ENCODE measurements around the gene MAGI3. TPM values are rescaled to one million over a fixed set of nuclear protein-coding genes. Genes with fewer than 3 reads are reported as not detected.
"Not testable (repeated sequence)": the region's sequence is repeated elsewhere in the genome, so short reads cannot be mapped to it uniquely, and the experiment has no call there.

The MAGI3 gene
- total and polyA plus RNA-seq, 4 experiments from 2014 or later = 3.5 to 6.7 (median 5.5) TPM

- H3K27ac Mint-ChIP-seq = no peak overlapping the region
- intact Hi-C loops (cut with micrococcal nuclease) = loop anchor here (10.0 kb wide), 1 partner anchor 252 kb away; no protein-coding TSS in a partner anchor
- peaks cover 2 to 4% of the 10 kb centered on the region in 2 donors for H3K27me3 Mint-ChIP-seq
- no peaks in the 10 kb centered on the region for H3K27me3 ChIP-seq (ENCODE audit: insufficient read depth, low read length)
- ChIA-PET CTCF (ENCODE audit: partially characterized antibody) (no interaction called here), POLR2A (ENCODE audit: partially characterized antibody) (interaction anchor here (1.1 kb wide), 1 partner anchor 17 kb away, joined by 3 read pairs; no protein-coding TSS in a partner anchor)
- peaks cover 13% of the 10 kb centered on the region for H3K4me1 ChIP-seq (ENCODE audit: insufficient read depth, low read length)
- no peak overlapping the region for H3K27ac ChIP-seq (ENCODE audit: low read depth, low read length)
- no peaks in the 10 kb centered on the region for H3K9me3 Mint-ChIP-seq
- no peak for DNase-seq
- H3K4me1 Mint-ChIP-seq = peaks cover 6 to 16% (median 12%) of the 10 kb centered on the region in 4 donors
- H3K9me3 ChIP-seq (ENCODE audit: control insufficient read depth in 1 of 2, low read length in 2 of 2) = no peaks in the 10 kb centered on the region
- H3K36me3 ChIP-seq (ENCODE audit: insufficient read depth, low read length) = no peaks in the 10 kb centered on the region
- no peak overlapping the region for H3K4me3 Mint-ChIP-seq
- peaks cover 0 to 1% of the 10 kb centered on the region in 2 donors for H3K36me3 Mint-ChIP-seq
- H3K4me3 ChIP-seq (ENCODE audit: low read length in 2 of 2) = no peak overlapping the region
These were observed 6.3 kb downstream of the MAGI3 start for GRCh38 chr1:113396585-113396984.

GRCh38 chr1:113399062-113399583 is 8.8 kb downstream of the MAGI3 start:
- no peaks in the 10 kb centered on the region for H3K36me3 ChIP-seq (ENCODE audit: insufficient read depth, low read length)
- POLR2A ChIA-PET (ENCODE audit: partially characterized antibody) = no interaction called here
- H3K9me3 ChIP-seq (ENCODE audit: control insufficient read depth in 1 of 2, low read length in 2 of 2) = no peaks in the 10 kb centered on the region
- Mint-ChIP-seq H3K27ac (no peak overlapping the region), H3K36me3 (no peaks in the 10 kb centered on the region), H3K4me1 (peaks cover 0 to 5% (median 3%) of the 10 kb centered on the region in 4 donors), H3K4me3 (no peak overlapping the region), H3K9me3 (no peaks in the 10 kb centered on the region), H3K27me3 (peaks cover 2 to 4% of the 10 kb centered on the region in 2 donors)
- no peaks in the 10 kb centered on the region for H3K4me1 ChIP-seq (ENCODE audit: insufficient read depth, low read length)
- H3K27ac ChIP-seq (ENCODE audit: low read depth, low read length) = no peak overlapping the region
- no peak overlapping the region for H3K4me3 ChIP-seq (ENCODE audit: low read length in 2 of 2)
- CTCF ChIA-PET (ENCODE audit: partially characterized antibody) = interaction anchor here (0.6 to 1.0 kb wide), 2 partner anchors 9 to 507 kb away, joined by 3 to 4 read pairs; partner anchors contain the start of gene MAGI3
- DNase-seq = no peak
- H3K27me3 ChIP-seq (ENCODE audit: insufficient read depth, low read length) = no peaks in the 10 kb centered on the region
- intact Hi-C loops (cut with micrococcal nuclease) = loop anchor here (10.0 kb wide), 1 partner anchor 254 kb away; no protein-coding TSS in a partner anchor

GRCh38 chr1:113401067-113401466 is 10.8 kb downstream of the MAGI3 start:
- Histone ChIP-seq H3K27ac (ENCODE audit: low read depth, low read length) (no peak overlapping the region), H3K4me3 (ENCODE audit: low read length in 2 of 2) (no peak overlapping the region), H3K36me3 (ENCODE audit: insufficient read depth, low read length) (no peaks in the 10 kb centered on the region), H3K27me3 (ENCODE audit: insufficient read depth, low read length) (no peaks in the 10 kb centered on the region), H3K9me3 (ENCODE audit: control insufficient read depth in 1 of 2, low read length in 2 of 2) (no peaks in the 10 kb centered on the region), H3K4me1 (ENCODE audit: insufficient read depth, low read length) (no peaks in the 10 kb centered on the region)
- H3K27ac Mint-ChIP-seq = no peak overlapping the region
- ChIA-PET CTCF (ENCODE audit: partially characterized antibody) (no interaction called here), POLR2A (ENCODE audit: partially characterized antibody) (interaction anchor here (1.0 kb wide), 1 partner anchor 15 kb away, joined by 4 read pairs; no protein-coding TSS in a partner anchor)
- H3K36me3 Mint-ChIP-seq = no peaks in the 10 kb centered on the region
- no peaks in the 10 kb centered on the region for H3K9me3 Mint-ChIP-seq
- intact Hi-C loops (cut with micrococcal nuclease) = no loop called here
- no peak overlapping the region for H3K4me3 Mint-ChIP-seq
- DNase-seq = no peak
- peaks cover 0 to 9% (median 3%) of the 10 kb centered on the region in 4 donors for H3K4me1 Mint-ChIP-seq
- peaks cover 2% of the 10 kb centered on the region in 2 donors for H3K27me3 Mint-ChIP-seq

- H3K4me3 ChIP-seq (ENCODE audit: low read length in 2 of 2) = no peak overlapping the region
- no peak for DNase-seq
- no peak overlapping the region for H3K27ac ChIP-seq (ENCODE audit: low read depth, low read length)
- no peaks in the 10 kb centered on the region for H3K27me3 ChIP-seq (ENCODE audit: insufficient read depth, low read length)
- POLR2A ChIA-PET (ENCODE audit: partially characterized antibody) = no interaction called here
- H3K4me1 Mint-ChIP-seq = peaks cover 0 to 9% (median 3%) of the 10 kb centered on the region in 4 donors
- H3K36me3 Mint-ChIP-seq = no peaks in the 10 kb centered on the region
- intact Hi-C loops (cut with micrococcal nuclease) = no loop called here
- H3K9me3 Mint-ChIP-seq = no peaks in the 10 kb centered on the region
- no peaks in the 10 kb centered on the region for H3K4me1 ChIP-seq (ENCODE audit: insufficient read depth, low read length)
- no peaks in the 10 kb centered on the region for H3K36me3 ChIP-seq (ENCODE audit: insufficient read depth, low read length)
- peaks cover 2% of the 10 kb centered on the region in 2 donors for H3K27me3 Mint-ChIP-seq
- H3K27ac Mint-ChIP-seq = no peak overlapping the region
- CTCF ChIA-PET (ENCODE audit: partially characterized antibody) = no interaction called here
- no peak overlapping the region for H3K4me3 Mint-ChIP-seq
- no peaks in the 10 kb centered on the region for H3K9me3 ChIP-seq (ENCODE audit: control insufficient read depth in 1 of 2, low read length in 2 of 2)
These were observed 11.4 kb downstream of the MAGI3 start for GRCh38 chr1:113401728-113402127.

DNA sequence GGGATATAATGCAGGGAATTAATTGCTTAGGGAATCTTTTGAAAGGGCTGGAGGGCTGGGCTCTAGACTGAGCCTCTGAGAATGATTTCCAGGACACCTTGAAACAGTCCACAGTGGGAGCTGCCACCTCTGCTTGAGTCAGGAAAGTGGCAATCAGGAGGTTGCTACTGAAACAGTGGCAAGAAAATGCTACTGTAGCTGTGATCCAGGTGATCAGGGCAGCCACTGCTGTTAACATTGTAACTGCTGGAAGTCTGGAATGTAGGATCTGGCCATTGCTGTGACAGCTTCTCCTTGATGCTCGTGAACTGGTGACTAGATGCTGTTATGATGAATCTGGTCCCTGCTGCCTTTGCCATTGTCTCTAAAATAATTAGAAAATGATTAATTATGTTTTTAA is 12.8 kb downstream of the MAGI3 start:
- no peaks in the 10 kb centered on the region for H3K36me3 Mint-ChIP-seq
- H3K9me3 Mint-ChIP-seq = peaks cover 0 to 2% (median 0%) of the 10 kb centered on the region in 8 donors
- peaks cover 0 to 14% (median 5%) of the 10 kb centered on the region in 4 donors for H3K4me1 Mint-ChIP-seq
- Histone ChIP-seq H3K27me3 (ENCODE audit: insufficient read depth, low read length) (no peaks in the 10 kb centered on the region), H3K27ac (ENCODE audit: low read depth, low read length) (no peak overlapping the region), H3K36me3 (ENCODE audit: insufficient read depth, low read length) (no peaks in the 10 kb centered on the region), H3K4me3 (ENCODE audit: low read length in 2 of 2) (no peak overlapping the region), H3K4me1 (ENCODE audit: insufficient read depth, low read length) (no peaks in the 10 kb centered on the region), H3K9me3 (ENCODE audit: control insufficient read depth in 1 of 2, low read length in 2 of 2) (no peaks in the 10 kb centered on the region)
- intact Hi-C loops (cut with micrococcal nuclease) = no loop called here
- ChIA-PET CTCF (ENCODE audit: partially characterized antibody) (interaction anchor here (1.5 kb wide), 1 partner anchor 11 kb away, joined by 4 read pairs; no protein-coding TSS in a partner anchor), POLR2A (ENCODE audit: partially characterized antibody) (no interaction called here)
- H3K27me3 Mint-ChIP-seq = peaks cover 0 to 2% of the 10 kb centered on the region in 2 donors
- no peak overlapping the region for H3K4me3 Mint-ChIP-seq
- no peak overlapping the region for H3K27ac Mint-ChIP-seq
- no peak for DNase-seq

GRCh38 chr1:113405573-113405972 is 15.3 kb downstream of the MAGI3 start:
- Mint-ChIP-seq H3K4me3 (no peak overlapping the region), H3K36me3 (no peaks in the 10 kb centered on the region), H3K9me3 (peaks cover 0 to 2% (median 0%) of the 10 kb centered on the region in 8 donors), H3K27ac (no peak overlapping the region), H3K4me1 (peaks cover 0 to 16% (median 10%) of the 10 kb centered on the region in 4 donors), H3K27me3 (no peaks in the 10 kb centered on the region)
- Histone ChIP-seq H3K4me3 (ENCODE audit: low read length in 2 of 2) (no peak overlapping the region), H3K27ac (ENCODE audit: low read depth, low read length) (no peak overlapping the region), H3K36me3 (ENCODE audit: insufficient read depth, low read length) (no peaks in the 10 kb centered on the region), H3K4me1 (ENCODE audit: insufficient read depth, low read length) (no peaks in the 10 kb centered on the region), H3K9me3 (ENCODE audit: control insufficient read depth in 1 of 2, low read length in 2 of 2) (no peaks in the 10 kb centered on the region), H3K27me3 (ENCODE audit: insufficient read depth, low read length) (no peaks in the 10 kb centered on the region)
- ChIA-PET POLR2A (ENCODE audit: partially characterized antibody) (no interaction called here), CTCF (ENCODE audit: partially characterized antibody) (no interaction called here)
- intact Hi-C loops (cut with micrococcal nuclease) = no loop called here
- DNase-seq = no peak

- H3K36me3 ChIP-seq (ENCODE audit: insufficient read depth, low read length); POLR2A ChIA-PET (ENCODE audit: partially characterized antibody): not testable (repeated sequence)
- peaks cover 0 to 16% (median 9%) of the 10 kb centered on the region in 4 donors for H3K4me1 Mint-ChIP-seq
These were observed 15.8 kb downstream of the MAGI3 start for GRCh38 chr1:113406149-113406548.

More at GRCh38 chr1:113406149-113406548, 15.8 kb downstream of the MAGI3 start:
- DNase-seq; H3K27me3 ChIP-seq (ENCODE audit: insufficient read depth, low read length); H3K9me3 ChIP-seq (ENCODE audit: control insufficient read depth in 1 of 2, low read length in 2 of 2); H3K27me3 Mint-ChIP-seq; H3K27ac Mint-ChIP-seq; H3K4me3 ChIP-seq (ENCODE audit: low read length in 2 of 2); intact Hi-C loops (cut with micrococcal nuclease); H3K27ac ChIP-seq (ENCODE audit: low read depth, low read length); H3K36me3 Mint-ChIP-seq; H3K4me1 ChIP-seq (ENCODE audit: insufficient read depth, low read length); H3K4me3 Mint-ChIP-seq; CTCF ChIA-PET (ENCODE audit: partially characterized antibody); H3K9me3 Mint-ChIP-seq: not testable (repeated sequence)
